ENCODE measurements around the gene IFNG-AS1. TPM values are rescaled to one million over a fixed set of nuclear protein-coding genes. Genes with fewer than 3 reads are reported as not detected.

The IFNG-AS1 gene
- total RNA-seq, 2 experiments from 2014 or later, result 0.35 TPM; not detected in 1

DNA sequence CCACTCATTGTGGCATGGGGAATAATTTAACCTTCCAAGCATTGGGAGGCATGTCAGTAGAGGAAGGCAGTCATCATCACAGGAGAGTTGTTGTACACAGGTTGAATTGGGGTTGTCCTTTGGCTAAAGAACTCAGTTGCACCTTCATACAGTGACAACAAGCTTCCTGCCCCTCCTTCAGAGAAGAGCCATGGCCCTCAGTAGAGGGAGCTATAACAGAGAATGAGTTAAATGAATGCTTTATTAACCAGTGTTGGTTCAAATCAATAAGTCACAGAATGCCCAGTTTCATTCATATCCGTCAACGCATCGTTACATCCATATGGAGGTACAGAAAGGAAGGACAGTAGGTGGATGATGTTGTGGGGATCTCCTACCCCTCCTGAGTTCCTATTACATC, 4.8 kb downstream of the IFNG-AS1 start:
- H3K27me3 Mint-ChIP-seq, result peaks cover 4% of the 10 kb centered on the region
- H3K9me3 Mint-ChIP-seq (ENCODE audit: low read depth), result no peaks in the 10 kb centered on the region
- no peak overlapping the region for H3K27ac Mint-ChIP-seq
- CTCF ChIA-PET, result interaction anchor here (0.6 to 1.0 kb wide), 2 partner anchors 10 to 72 kb away, joined by 3 read pairs; no protein-coding TSS in a partner anchor
- H3K4me3 Mint-ChIP-seq, result no peak overlapping the region
- ATAC-seq (no peak), DNase-seq (no peak)
- H3K36me3 Mint-ChIP-seq (ENCODE audit: low read depth), result no peaks in the 10 kb centered on the region
- POLR2A ChIA-PET, result no interaction called here
- H3K4me1 Mint-ChIP-seq, result peaks cover 31% of the 10 kb centered on the region
- intact Hi-C loops (cut with DNase I, micrococcal nuclease), result no loop called here

DNA sequence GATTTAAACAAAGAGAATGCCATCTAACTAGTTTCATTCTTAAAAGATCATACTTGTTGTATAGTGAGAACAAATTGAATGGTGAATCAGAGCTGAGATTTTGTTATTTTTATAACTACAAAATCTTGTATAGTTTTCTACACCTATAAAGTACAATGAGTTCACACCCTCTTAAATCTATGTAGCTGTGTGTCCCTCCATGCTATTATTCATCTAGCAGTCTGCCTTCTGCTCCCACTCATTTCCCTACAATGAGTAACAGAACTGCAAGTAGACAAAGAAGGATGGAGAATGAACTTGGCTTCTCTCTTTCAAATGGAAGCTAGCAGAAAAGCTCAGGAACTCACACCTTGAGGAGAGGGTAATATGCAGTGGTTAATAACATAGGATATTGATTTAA, 7.1 kb downstream of the IFNG-AS1 start:
- Mint-ChIP-seq H3K27me3 (peaks cover 4% of the 10 kb centered on the region), H3K36me3 (ENCODE audit: low read depth) (no peaks in the 10 kb centered on the region), H3K4me3 (no peak overlapping the region), H3K27ac (no peak overlapping the region), H3K9me3 (ENCODE audit: low read depth) (no peaks in the 10 kb centered on the region), H3K4me1 (peaks cover 13% of the 10 kb centered on the region)
- DNase-seq (no peak), ATAC-seq (no peak)
- intact Hi-C loops (cut with DNase I, micrococcal nuclease), result no loop called here
- ChIA-PET CTCF (interaction anchor here (0.6 to 1.8 kb wide), 4 partner anchors 10 to 53 kb away, joined by 3 to 4 read pairs (median 4); no protein-coding TSS in a partner anchor), POLR2A (interaction anchor here (0.6 kb wide), 1 partner anchor 10 kb away, joined by 3 read pairs; no protein-coding TSS in a partner anchor)

DNA sequence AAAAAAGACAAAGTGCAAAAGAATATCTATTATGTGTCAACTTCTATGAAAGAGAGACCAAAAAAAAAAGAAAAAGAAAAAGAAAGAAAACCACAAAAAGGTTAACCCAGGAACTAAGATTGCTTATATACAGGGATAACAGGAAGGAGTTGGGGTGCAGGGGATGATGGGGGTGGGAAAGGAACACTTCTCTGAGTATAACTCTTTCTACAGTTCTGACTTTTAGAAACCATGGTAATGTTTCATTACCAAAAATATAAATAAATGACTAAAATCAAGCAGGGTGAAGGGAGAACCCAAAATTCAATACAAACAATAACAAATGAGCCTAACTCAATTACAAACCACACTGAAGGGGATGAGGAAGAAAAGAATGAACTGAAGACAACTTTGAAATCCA, 9.1 kb downstream of the IFNG-AS1 start:
- H3K36me3 Mint-ChIP-seq (ENCODE audit: low read depth), result no peaks in the 10 kb centered on the region
- H3K4me3 Mint-ChIP-seq, result no peak overlapping the region
- DNase-seq, result no peak
- CTCF ChIA-PET, result interaction anchor here (1.6 kb wide), 1 partner anchor 42 kb away, joined by 3 read pairs; no protein-coding TSS in a partner anchor
- peaks cover 4% of the 10 kb centered on the region for H3K27me3 Mint-ChIP-seq
- peaks cover 12% of the 10 kb centered on the region for H3K4me1 Mint-ChIP-seq
- POLR2A ChIA-PET, result no interaction called here
- no peak for ATAC-seq
- intact Hi-C loops (cut with DNase I, micrococcal nuclease), result no loop called here
- no peak overlapping the region for H3K27ac Mint-ChIP-seq
- H3K9me3 Mint-ChIP-seq (ENCODE audit: low read depth), result no peaks in the 10 kb centered on the region

DNA sequence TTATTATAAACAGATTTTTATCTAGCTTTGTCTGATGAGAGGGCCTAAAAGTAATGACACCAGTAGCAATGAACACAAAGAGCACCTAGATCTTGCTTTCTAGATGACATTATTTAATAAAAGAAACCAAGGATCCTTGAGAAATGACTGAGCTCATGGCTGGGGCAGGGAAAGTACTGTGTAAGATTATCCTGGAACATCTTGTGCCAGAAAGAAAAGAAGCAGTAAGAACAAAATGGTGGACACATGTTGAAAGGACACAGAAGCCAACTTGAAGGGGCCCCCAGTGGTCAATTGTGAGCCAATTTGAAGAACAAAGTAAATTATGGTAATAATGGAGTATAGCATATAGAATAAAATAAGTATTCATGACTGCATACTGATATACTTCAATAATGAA, 10.0 kb downstream of the IFNG-AS1 start:
- Mint-ChIP-seq H3K4me1 (peaks cover 12% of the 10 kb centered on the region), H3K27ac (no peak overlapping the region), H3K36me3 (ENCODE audit: low read depth) (no peaks in the 10 kb centered on the region), H3K27me3 (peaks cover 4% of the 10 kb centered on the region), H3K4me3 (no peak overlapping the region), H3K9me3 (ENCODE audit: low read depth) (no peaks in the 10 kb centered on the region)
- DNase-seq (no peak), ATAC-seq (no peak)
- CTCF ChIA-PET, result interaction anchor here (1.6 to 2.2 kb wide), 2 partner anchors 9 to 41 kb away, joined by 3 to 6 read pairs; partner anchors contain the start of gene IFNG-AS1
- POLR2A ChIA-PET, result no interaction called here
- intact Hi-C loops (cut with DNase I, micrococcal nuclease), result no loop called here

DNA sequence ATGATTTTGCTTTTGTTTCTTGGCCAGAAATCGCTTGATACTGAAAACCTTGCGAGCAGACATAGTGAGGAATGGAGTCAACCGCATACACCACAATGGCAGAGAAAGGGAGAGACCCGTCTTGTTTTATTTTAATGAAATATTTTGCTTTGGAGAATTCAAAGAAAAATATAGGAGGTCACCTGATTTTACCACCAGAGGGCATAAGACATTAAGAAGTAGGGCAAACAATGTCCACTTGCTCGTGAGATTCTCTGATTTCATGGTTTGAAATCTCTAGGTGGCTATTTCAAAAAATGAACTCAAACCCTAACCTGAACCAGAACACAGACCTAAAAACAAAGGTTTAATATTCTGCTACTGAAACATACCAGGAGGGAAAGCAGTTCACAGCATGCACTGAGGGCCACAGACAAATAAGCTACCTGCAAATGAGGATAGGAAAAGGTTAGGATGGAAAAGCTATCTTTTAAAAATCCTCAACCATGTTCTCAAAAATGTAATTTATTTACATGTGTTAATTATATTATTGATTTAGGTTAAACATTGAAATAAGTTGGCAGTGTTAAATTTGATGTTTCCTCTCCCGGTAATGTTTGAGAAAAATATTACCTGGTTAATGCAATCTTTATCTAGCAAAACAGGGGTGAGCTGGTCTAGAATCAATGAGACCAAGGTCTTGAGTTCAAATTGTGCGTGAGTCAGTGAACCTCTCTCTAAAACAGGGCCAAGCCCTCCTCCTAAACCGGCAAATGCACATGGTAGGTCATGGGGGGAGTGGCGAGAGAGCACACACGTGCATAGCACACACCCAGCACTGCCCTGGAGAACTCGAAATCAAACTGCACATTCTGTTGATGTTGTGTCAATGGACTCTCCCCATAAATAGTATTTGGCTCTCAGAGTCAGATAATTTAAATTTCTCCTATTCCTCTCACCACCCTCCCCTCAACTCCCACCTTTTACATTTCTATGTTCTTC, 12.5 kb downstream of the IFNG-AS1 start:
- Mint-ChIP-seq H3K9me3 (ENCODE audit: low read depth) (no peaks in the 10 kb centered on the region), H3K4me1 (peaks cover 7% of the 10 kb centered on the region), H3K4me3 (no peak overlapping the region), H3K27me3 (no peaks in the 10 kb centered on the region), H3K36me3 (ENCODE audit: low read depth) (no peaks in the 10 kb centered on the region), H3K27ac (no peak overlapping the region)
- ChIA-PET POLR2A (no interaction called here), CTCF (interaction anchor here (0.6 to 1.4 kb wide), 6 partner anchors 24 to 610 kb away, joined by 3 to 5 read pairs (median 3); no protein-coding TSS in a partner anchor)
- ATAC-seq, result no peak
- intact Hi-C loops (cut with DNase I, micrococcal nuclease), result loop anchor here in 1 of 2 experiments (2.0 to 5.0 kb wide), 2 partner anchors 157 to 316 kb away; partner anchors contain the start of gene IFNG
- DNase-seq, result no peak

DNA sequence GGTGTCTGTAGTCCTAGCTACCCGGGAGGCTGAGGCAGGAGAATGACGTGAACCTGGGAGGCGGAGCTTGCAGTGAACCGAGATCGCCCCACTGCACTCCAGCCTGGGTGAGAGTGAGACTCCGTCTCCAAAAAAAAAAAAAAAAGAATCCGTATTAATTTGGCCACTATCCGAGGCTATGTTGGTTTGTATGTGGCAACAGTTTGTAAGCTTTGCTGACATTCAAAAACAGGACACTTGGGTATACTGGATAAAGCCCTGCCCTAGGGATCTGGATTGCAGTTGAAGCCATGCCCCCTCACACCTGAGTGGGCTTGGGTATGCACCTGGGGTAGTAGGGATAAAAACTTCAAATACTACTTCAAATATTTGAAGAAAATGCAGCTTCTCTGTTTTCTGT, 14.5 kb downstream of the IFNG-AS1 start:
- no peak overlapping the region for H3K27ac Mint-ChIP-seq
- no peaks in the 10 kb centered on the region for H3K4me1 Mint-ChIP-seq
- ATAC-seq (no peak), DNase-seq (no peak)
- H3K4me3 Mint-ChIP-seq, result no peak overlapping the region
- H3K9me3 Mint-ChIP-seq (ENCODE audit: low read depth), result no peaks in the 10 kb centered on the region
- H3K36me3 Mint-ChIP-seq (ENCODE audit: low read depth), result no peaks in the 10 kb centered on the region
- intact Hi-C loops (cut with DNase I, micrococcal nuclease), result loop anchor here in 1 of 2 experiments (5.0 kb wide), 1 partner anchor 314 kb away; no protein-coding TSS in a partner anchor
- no peaks in the 10 kb centered on the region for H3K27me3 Mint-ChIP-seq
- POLR2A ChIA-PET, result no interaction called here
- CTCF ChIA-PET, result interaction anchor here (0.7 to 1.2 kb wide), 3 partner anchors 10 to 37 kb away, joined by 3 read pairs; no protein-coding TSS in a partner anchor

DNA sequence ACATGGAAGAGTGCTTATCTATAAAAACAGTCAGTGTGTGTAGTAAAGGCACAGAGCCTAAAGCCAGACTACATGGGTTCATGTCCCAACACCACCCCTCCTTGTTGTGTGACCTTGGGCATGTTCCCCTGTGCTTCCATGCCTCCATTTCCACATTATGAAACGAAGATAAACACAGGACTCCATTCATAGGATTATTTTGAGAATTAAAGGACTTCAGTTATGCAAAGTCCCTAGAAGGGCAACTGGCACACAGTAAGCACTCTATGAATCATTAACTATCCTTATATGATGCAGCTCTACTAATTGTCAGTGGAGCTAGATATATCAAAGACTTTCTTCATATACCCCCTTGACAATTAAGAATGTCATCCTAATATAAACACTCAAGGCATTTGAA, 17.8 kb downstream of the IFNG-AS1 start:
- H3K27ac Mint-ChIP-seq, result no peak overlapping the region
- CTCF ChIA-PET, result interaction anchor here (0.6 to 1.2 kb wide), 2 partner anchors 25 to 42 kb away, joined by 3 to 4 read pairs; no protein-coding TSS in a partner anchor
- no peak for DNase-seq
- intact Hi-C loops (cut with DNase I, micrococcal nuclease), result no loop called here
- H3K27me3 Mint-ChIP-seq, result no peaks in the 10 kb centered on the region
- H3K9me3 Mint-ChIP-seq (ENCODE audit: low read depth), result no peaks in the 10 kb centered on the region
- H3K36me3 Mint-ChIP-seq (ENCODE audit: low read depth), result no peaks in the 10 kb centered on the region
- no peak for ATAC-seq
- peaks cover under 1% of the 10 kb centered on the region for H3K4me1 Mint-ChIP-seq
- POLR2A ChIA-PET, result no interaction called here
- H3K4me3 Mint-ChIP-seq, result no peak overlapping the region

DNA sequence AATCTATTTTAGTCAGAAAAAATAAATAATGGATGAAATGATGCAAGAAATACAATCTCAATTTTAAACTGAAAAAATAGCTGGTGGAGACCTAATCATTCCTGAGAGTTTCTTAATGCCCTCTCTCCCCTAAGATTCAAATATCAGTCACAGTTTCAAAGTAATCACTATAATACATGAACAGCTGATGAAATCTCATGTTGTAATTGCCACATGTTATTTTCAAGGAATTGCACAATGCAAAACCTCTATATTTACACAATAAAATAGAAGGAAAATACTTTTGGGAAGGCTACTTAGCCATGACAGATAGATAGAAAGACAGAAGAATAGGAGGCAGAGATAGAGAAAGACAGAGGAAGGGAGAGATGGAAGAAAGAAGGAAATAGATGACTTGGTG, 18.2 kb downstream of the IFNG-AS1 start:
- POLR2A ChIA-PET, result no interaction called here

DNA sequence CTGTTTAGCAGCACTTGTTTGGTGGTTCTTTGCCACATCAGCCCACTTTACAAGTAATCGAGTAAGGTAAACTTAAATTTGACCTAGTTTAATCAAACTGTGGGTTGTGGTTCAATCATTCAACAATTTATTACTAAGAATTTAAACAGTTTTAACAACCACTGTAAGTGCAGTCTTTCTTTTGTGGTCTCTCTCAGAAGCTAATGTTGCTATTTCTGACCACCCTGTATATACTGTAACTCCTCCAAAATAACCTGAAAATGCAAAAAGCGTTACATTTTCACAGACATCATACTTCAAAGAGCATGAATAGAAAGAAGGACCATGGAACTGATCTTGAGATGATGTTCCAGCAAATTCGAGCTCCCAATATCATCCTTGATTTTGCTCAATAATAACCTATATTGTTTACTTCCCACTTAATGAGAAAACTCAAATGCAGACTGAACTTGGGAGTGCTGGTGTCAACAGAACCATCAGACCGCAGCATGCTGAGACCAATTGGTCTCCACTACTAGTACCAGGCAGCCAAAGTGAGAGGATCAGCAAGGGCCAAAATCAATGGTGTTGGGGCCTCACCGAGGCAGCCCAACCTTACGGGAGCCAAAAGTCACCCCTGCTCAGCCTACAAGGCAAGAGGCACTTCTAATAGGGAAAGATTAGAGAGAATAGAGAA, 22.1 kb downstream of the IFNG-AS1 start:
- H3K9me3 Mint-ChIP-seq (ENCODE audit: low read depth), result no peaks in the 10 kb centered on the region
- no peaks in the 10 kb centered on the region for H3K27me3 Mint-ChIP-seq
- DNase-seq, result no peak
- ChIA-PET CTCF (interaction anchor here (0.5 to 1.7 kb wide), 7 partner anchors 21 to 655 kb away, joined by 3 to 5 read pairs (median 3); partner anchors contain the start of gene IFNG-AS1), POLR2A (no interaction called here)
- intact Hi-C loops (cut with DNase I, micrococcal nuclease), result no loop called here
- ATAC-seq, result no peak
- no peaks in the 10 kb centered on the region for H3K36me3 Mint-ChIP-seq (ENCODE audit: low read depth)
- no peak overlapping the region for H3K27ac Mint-ChIP-seq
- peaks cover 3% of the 10 kb centered on the region for H3K4me1 Mint-ChIP-seq
- no peak overlapping the region for H3K4me3 Mint-ChIP-seq

More for the DNA sequence above, 18.2 kb downstream of the IFNG-AS1 start:
- CTCF ChIA-PET, result interaction anchor here (0.8 to 1.2 kb wide), 3 partner anchors 33 to 345 kb away, joined by 3 to 4 read pairs (median 3); no protein-coding TSS in a partner anchor
- Mint-ChIP-seq H3K27me3 (no peaks in the 10 kb centered on the region), H3K9me3 (ENCODE audit: low read depth) (no peaks in the 10 kb centered on the region), H3K4me3 (no peak overlapping the region), H3K27ac (peak overlapping the region; percentile 59), H3K4me1 (peaks cover 3% of the 10 kb centered on the region), H3K36me3 (ENCODE audit: low read depth) (no peaks in the 10 kb centered on the region)
- DNase-seq (no peak), ATAC-seq (no peak)
- intact Hi-C loops (cut with DNase I, micrococcal nuclease), result no loop called here

DNA sequence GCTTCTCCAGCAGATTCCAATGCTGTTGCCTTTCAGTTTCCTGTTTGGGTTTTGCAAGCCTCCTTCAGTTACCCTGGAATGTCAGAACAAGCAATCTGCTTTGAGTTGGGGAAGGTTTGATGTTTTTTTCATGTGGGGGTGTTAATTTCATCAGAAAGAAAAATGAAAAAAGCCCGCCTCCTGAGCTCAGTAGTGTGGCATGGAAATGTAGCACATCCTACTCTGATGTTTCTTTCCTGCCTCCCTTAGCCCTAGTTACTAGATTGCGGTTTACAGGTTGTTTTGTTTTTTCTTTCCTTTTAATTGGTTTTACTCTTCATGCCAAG, 22.6 kb downstream of the IFNG-AS1 start:
- intact Hi-C loops (cut with DNase I, micrococcal nuclease), result no loop called here
- DNase-seq (no peak), ATAC-seq (no peak)
- ChIA-PET CTCF (interaction anchor here (0.5 to 1.7 kb wide), 7 partner anchors 22 to 1345 kb away, joined by 3 to 4 read pairs (median 3); partner anchors contain the start of gene IFNG-AS1), POLR2A (interaction anchor here (0.6 to 0.7 kb wide), 2 partner anchors 36 to 419 kb away, joined by 3 to 4 read pairs; no protein-coding TSS in a partner anchor)
- Mint-ChIP-seq H3K4me1 (peaks cover 3% of the 10 kb centered on the region), H3K36me3 (ENCODE audit: low read depth) (no peaks in the 10 kb centered on the region), H3K9me3 (ENCODE audit: low read depth) (no peaks in the 10 kb centered on the region), H3K4me3 (no peak overlapping the region), H3K27me3 (no peaks in the 10 kb centered on the region), H3K27ac (peak overlapping the region; percentile 21)

DNA sequence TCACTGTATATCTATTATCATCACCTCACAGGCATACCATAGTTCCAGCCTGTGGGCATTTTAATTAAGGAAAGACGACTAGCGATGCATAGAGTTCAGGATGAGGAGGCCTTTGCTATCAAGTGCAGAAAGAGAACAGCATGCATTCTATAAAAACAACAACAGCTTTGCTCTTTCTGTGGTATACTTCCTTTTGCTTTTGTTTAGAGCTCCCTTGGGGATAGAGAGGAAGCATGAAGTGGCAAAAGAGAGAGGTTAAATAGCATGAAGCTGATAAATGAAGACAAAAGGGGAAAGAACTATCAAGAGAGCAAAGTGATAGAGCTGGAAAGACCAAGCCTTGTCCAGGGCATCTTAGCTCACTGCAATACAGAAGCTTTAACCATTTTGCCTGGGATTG, 23.5 kb downstream of the IFNG-AS1 start:
- Mint-ChIP-seq H3K36me3 (ENCODE audit: low read depth) (no peaks in the 10 kb centered on the region), H3K27me3 (no peaks in the 10 kb centered on the region), H3K4me3 (no peak overlapping the region), H3K27ac (no peak overlapping the region), H3K9me3 (ENCODE audit: low read depth) (no peaks in the 10 kb centered on the region), H3K4me1 (peaks cover 3% of the 10 kb centered on the region)
- intact Hi-C loops (cut with DNase I, micrococcal nuclease), result no loop called here
- no peak for DNase-seq
- ChIA-PET CTCF (interaction anchor here (0.9 to 1.7 kb wide), 4 partner anchors 12 to 657 kb away, joined by 3 to 4 read pairs (median 3); no protein-coding TSS in a partner anchor), POLR2A (no interaction called here)
- no peak for ATAC-seq

All from activated CD4-positive, alpha-beta T cell treated with anti-CD3 and anti-CD28 coated beads for 36 hours (primary cell).